Measurements from ENCODE around the gene SWT1.

Gene SWT1

GRCh38 chr1:185280589-185280988, 123.6 kb downstream of the SWT1 start:
- FAIRE-seq (no peak), DNase-seq (ENCODE audit: extremely low spot score, insufficient read length, low read depth) (no peak)

- DNase-seq (ENCODE audit: extremely low spot score, insufficient read length, low read depth) (peak; percentile 28), FAIRE-seq (peak; percentile 81)
Measured at GRCh38 chr1:185281245-185281644, 124.3 kb downstream of the SWT1 start.

- DNase-seq (ENCODE audit: extremely low spot score, insufficient read length, low read depth) (no peak), FAIRE-seq (no peak)
Measured at GRCh38 chr1:185284116-185284515, 127.1 kb downstream of the SWT1 start.

DNA sequence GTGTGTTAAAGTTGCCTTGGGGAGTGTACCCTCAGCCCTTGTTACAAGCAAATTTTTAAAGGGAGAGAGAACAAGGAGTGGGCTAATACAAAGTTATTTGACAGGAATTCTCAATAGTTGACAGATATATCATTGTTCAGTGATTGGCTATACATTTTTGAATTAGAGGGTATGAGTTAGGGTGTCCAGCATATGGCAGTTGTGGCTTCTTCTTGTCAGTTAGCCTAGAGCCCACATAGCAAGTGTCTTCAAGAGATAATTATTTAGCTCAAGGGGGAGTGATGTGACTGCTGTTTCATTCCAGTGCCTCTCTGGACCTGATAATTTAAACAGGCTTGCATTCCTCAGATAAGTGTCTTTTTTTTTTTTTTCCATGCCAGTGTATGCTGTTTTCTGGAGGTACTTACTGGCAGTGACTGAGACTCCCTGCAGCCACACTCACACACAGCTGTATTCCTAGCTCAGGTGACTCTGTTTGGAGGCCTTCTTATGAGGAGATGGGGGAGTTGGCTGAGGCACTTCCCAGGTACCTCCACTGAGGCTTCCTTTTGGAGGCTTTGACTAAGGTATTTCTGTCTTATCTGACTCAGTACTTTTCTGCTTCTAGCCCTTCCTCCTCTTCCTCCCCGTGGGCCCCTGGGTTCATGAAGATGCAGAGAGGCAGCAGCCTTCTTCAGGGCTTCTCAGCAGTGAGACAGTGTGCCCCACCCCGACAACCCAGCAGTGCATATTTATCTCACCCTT, 127.7 kb downstream of the SWT1 start:
- DNase-seq (ENCODE audit: extremely low spot score, insufficient read length, low read depth) (no peak), FAIRE-seq (no peak)

DNA sequence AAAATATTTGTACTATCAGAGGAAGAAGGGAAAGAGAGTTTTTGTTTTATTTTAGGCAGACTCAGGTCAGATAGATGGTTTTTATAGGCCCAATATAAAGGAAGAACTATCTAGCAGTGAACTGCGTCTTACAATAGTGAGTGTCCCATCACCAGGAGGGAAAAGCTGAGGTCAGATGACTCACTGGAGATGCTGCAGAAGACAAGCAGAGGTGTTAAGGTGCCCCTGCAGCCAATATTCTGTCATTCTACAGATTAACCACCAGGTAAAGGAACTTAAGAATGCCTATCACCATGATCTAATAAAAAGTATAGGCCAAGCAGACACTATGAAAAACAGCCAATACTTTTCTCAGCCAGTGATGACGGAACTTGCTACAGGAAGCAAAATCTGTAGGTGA, 130.5 kb downstream of the SWT1 start:
- DNase-seq (ENCODE audit: extremely low spot score, insufficient read length, low read depth) = no peak
- no peak for FAIRE-seq

- no peak for DNase-seq (ENCODE audit: extremely low spot score, insufficient read length, low read depth)
- FAIRE-seq = no peak
Measured at GRCh38 chr1:185288435-185288834, 131.5 kb downstream of the SWT1 start.

DNA sequence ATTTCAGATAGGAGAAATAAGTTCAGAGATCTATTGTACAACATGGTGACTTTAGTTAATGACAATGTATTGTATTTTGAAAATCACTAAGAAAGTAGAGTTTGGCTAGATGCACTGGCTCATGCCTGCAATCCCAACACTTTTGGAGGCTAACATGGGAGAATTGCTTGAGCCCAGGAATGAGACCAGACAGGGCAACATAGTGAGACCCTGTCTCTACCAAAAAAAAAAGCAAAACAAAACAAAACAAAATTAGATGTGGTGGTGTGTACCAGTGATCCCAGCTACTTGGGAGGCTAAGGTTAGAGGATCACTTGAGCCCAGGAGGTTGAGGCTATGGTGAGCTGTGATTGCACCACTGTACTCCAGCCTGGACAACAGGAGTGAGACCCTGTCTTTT, 132.9 kb downstream of the SWT1 start:
- FAIRE-seq (no peak), DNase-seq (ENCODE audit: extremely low spot score, insufficient read length, low read depth) (no peak)

GRCh38 chr1:185291159-185291558, 134.2 kb downstream of the SWT1 start:
- DNase-seq (ENCODE audit: extremely low spot score, insufficient read length, low read depth) (no peak), FAIRE-seq (no peak)

DNA sequence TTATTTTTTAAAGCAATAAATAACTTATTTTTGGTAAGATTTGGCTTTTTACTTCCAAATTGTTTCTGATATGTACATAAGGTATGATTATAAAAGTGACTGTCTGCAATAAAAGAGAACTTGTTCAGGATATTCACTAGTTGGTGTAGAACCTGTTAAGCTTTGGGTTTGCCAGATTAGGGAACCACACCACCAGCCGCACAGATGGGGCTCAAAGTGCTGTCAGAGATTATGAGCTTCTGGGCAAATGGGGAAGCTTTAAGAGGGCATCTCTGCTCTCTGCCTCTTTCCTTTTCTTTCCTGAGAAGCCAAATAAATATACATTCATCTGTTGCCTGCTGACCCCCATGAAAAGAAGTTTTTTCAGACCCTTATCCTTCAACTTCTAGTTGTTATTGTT, 134.7 kb downstream of the SWT1 start:
- no peak for FAIRE-seq
- no peak for DNase-seq (ENCODE audit: extremely low spot score, insufficient read length, low read depth)

DNA sequence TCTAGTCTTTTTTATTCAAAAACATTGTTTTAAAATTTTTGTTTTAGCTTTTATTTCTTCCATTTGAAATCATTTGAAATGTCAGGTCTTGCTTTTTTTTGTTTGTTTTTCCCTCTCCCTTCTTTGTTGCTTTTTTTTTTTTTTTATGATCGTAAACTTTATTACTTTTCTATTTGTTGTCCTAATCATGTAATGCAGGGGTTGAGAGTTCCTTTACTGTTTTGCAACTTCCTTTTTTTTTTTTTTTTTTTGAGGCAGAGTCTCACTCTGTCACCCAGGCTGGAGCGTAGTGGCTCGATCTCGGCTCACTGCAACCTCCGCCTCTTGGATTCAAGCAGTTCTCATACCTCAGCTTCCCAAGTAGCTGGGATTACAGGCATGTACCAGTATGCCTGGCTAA, 135.3 kb downstream of the SWT1 start:
- DNase-seq (ENCODE audit: extremely low spot score, insufficient read length, low read depth) (no peak), FAIRE-seq (no peak)

GRCh38 chr1:185293967-185294542, 137.1 kb downstream of the SWT1 start:
- no peak for FAIRE-seq
- DNase-seq (ENCODE audit: extremely low spot score, insufficient read length, low read depth) = no peak

DNA sequence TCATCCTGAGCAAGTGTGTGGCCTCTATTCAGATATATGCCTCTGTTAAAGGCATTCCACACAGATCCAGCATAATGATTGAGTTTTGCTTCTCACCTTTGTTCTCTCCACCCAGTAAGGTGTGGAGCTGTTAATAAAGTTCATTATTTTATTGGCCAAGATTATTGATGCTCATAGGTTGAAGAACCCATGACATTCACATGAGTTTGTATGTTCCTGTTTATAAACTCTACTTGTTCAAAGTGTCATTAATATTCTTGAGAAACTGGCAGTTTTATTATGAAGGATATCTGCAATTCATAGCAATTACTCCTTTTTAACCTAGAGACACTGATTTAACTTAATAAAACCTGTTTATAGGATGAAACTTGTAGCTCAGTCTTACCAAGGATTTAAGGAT, 138.1 kb downstream of the SWT1 start:
- no peak for DNase-seq (ENCODE audit: extremely low spot score, insufficient read length, low read depth)
- FAIRE-seq = no peak

GRCh38 chr1:185297982-185298381, 141.0 kb downstream of the SWT1 start:
- DNase-seq (ENCODE audit: extremely low spot score, insufficient read length, low read depth) (no peak), FAIRE-seq (no peak)

DNA sequence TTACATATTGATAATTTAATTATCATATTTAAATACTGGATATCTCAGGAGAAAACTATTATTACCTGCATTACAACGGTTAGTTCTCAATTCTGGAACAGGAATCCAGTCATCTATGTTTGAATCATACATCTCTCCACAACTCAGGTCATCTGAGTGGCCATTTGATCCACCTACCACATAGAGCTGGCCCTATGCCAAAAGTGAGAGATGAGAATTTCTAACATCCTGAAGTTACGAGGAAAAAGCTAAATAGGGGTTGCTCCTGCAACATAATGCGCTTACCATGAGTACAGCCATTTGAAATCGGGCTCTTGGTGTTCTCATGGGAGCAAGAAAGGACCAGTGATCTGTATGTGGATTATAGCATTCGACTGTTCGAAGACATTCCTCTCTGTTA, 143.2 kb downstream of the SWT1 start:
- no peak for FAIRE-seq

DNA sequence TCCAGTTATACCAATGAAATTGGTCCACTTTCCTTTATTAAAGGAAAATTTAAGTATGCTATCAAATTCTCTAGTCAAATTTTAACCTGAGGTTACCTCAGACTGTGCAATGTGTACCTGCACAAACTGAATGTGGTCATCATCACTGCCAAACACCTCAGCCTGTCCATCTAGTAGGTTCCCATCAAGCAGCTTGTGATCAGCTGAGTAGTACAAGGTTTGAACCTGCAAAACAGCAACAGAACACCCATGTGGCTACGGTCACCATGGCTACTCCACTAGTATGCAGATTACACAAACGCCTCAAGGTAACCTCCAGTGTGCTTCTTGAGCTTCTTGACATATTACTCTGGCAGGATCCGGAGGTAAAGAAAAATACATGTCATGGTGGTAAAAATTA, 148.5 kb downstream of the SWT1 start:
- no peak for DNase-seq (ENCODE audit: extremely low spot score, insufficient read length, low read depth)
- no peak for FAIRE-seq

More for the DNA sequence above, 143.2 kb downstream of the SWT1 start:
- no peak for DNase-seq (ENCODE audit: extremely low spot score, insufficient read length, low read depth)

- no peak for FAIRE-seq
Measured at GRCh38 chr1:185308126-185308525, 151.2 kb downstream of the SWT1 start.

DNA sequence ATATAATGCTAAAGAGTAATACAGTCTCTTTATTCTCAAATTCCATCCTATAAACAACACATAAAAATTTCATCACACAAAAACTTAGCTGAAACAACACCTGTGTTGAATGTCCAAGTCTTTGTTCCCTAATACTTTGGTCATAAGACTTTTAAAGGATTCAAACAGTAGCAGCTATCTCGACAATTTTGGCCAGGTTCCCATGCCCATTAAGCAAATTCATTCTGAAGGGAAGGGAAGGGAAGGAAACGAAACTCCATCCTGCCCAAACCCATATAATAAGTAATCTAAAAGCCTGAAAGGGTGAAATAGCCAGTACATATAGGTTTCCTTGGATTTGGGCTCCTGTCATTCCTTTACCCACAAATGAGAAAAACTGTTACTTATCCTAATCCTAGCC, 152.6 kb downstream of the SWT1 start:
- FAIRE-seq = no peak

More at GRCh38 chr1:185308126-185308525, 151.2 kb downstream of the SWT1 start:
- no peak for DNase-seq (ENCODE audit: extremely low spot score, insufficient read length, low read depth)

DNA sequence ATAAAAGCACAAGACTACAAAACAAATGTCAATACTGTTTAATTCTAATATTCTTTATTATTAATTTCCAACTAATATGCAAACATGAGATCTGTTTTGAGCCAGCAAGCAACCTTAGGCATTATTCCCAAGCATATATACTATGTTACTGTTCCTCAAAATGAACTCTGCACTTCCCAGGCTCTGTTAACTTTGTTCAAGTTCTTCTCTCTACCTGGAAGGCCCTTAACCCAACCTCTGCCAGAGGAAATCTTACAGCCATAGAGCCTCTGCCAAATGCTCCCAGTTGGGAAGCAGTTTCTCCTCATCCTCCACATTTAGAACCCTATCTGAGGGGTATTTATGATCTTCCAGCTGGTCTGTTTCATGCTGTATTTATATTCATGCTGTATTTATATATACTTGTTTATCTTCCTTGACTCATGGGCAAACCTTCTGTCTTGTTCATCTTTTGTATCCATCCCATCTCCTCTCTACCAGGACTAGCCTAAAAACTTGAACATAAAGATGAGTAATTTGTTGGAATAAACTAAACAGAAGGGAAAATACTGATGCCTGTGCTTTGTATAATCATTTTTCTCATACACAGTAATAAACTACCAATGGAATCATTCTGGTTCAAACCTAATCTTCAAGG, 154.7 kb downstream of the SWT1 start:
- no peak for FAIRE-seq
- no peak for DNase-seq (ENCODE audit: extremely low spot score, insufficient read length, low read depth)

More for the DNA sequence above, 152.6 kb downstream of the SWT1 start:
- no peak for DNase-seq (ENCODE audit: extremely low spot score, insufficient read length, low read depth)

- no peak for FAIRE-seq
- no peak for DNase-seq (ENCODE audit: extremely low spot score, insufficient read length, low read depth)
Measured at GRCh38 chr1:185312361-185313138, 155.6 kb downstream of the SWT1 start.

DNA sequence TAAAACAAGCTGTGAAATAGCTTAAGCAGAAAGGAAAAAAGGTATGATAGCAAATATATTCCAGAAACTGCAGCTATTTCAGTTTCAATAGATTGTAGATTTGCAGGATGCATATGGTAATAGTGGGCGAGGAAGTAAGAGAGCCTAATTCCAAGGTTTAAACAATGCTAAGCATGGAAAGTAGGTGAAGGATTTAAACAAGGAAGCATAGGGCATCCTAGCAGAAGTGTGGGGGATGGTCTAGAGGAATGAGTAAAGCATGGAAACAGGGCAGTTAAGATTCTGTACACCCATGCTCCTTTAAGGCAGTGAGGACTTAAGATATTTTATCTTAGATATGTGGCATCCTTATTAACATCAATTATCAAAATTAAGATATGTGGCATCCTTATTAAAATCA, 157.4 kb downstream of the SWT1 start:
- FAIRE-seq = no peak
- no peak for DNase-seq (ENCODE audit: extremely low spot score, insufficient read length, low read depth)
